Renal cortex interstitium (tissue), 11 donors: Measurements from ENCODE around the gene CIITA. TPM values are rescaled to one million over a fixed set of nuclear protein-coding genes. Genes with fewer than 3 reads are reported as not detected.

Experiments
- DNase-seq, 11 donors: peaks; one replicate each; pipeline ENCODE4 v3.0.0-alpha.2; 2013; ENCODE audit warnings: low read depth in 9 of 11, low spot score in 4 of 11; ENCODE audit errors: extremely low read depth in 1 of 11
- polyA plus RNA-seq, 3 donors: library from polyadenylated mRNA; unstranded; fragments of 120-200 nt; gene quantifications; one replicate each; pipeline ENCODE4 v1.2.1, GENCODE V29; 2013; ENCODE audit not compliant: insufficient read length in 3 of 3

The CIITA gene
- polyA plus RNA-seq, 3 donors, result 4.8 to 10.7 (median 5.0) TPM

- no peak for DNase-seq
Observed at GRCh38 chr16:10984509-10984908, 107.5 kb downstream of the CIITA start.

Other genes starting within 250 kb of the CIITA start
- gene TEKT5, start 182.3 kb upstream of the CIITA start, polyA plus RNA-seq, result under 1 TPM; 0.16 to 0.36 (median 0.26) TPM
- gene NUBP1, start 133.4 kb upstream of the CIITA start, polyA plus RNA-seq, result 10 to 100 TPM; 31.1 to 33.6 (median 33.5) TPM
- gene TVP23A, start 58.4 kb upstream of the CIITA start, polyA plus RNA-seq, result 1 to 10 TPM; 2.9 to 5.0 (median 3.8) TPM
- gene DEXI, start 65.3 kb downstream of the CIITA start, polyA plus RNA-seq, result 10 to 100 TPM; 42.0 to 54.6 (median 43.9) TPM
- 10 to 100 TPM; 24.2 to 26.8 (median 24.9) TPM for gene CLEC16A, start 67.4 kb downstream of the CIITA start, polyA plus RNA-seq